ENCODE data around the gene TDRD6. TPM values are rescaled to one million over a fixed set of nuclear protein-coding genes. Genes with fewer than 3 reads are reported as not detected.
A peak's percentile ranks its signal among the peaks of the same experiment; 100 is the strongest.

TDRD6 gene
- total RNA-seq, 1 experiment from 2014 or later = not detected

- intact Hi-C loops (cut with micrococcal nuclease; ENCODE audit: unreplicated experiment) = no loop called here
- Histone ChIP-seq H3K9me3 (ENCODE audit: low read depth, low read length, poor library complexity, severe bottlenecking) (no peaks in the 10 kb centered on the region), H3K4me3 (ENCODE audit: low read depth, low read length, poor library complexity, severe bottlenecking) (no peak overlapping the region), H3K27me3 (replicated peaks; ENCODE audit: insufficient read depth, low read depth, low read length, poor library complexity) (peaks cover 13% of the 10 kb centered on the region), H3K36me3 (ENCODE audit: insufficient read depth, low read length, poor library complexity, severe bottlenecking) (no peaks in the 10 kb centered on the region), H3K4me1 (ENCODE audit: insufficient read depth, low read length, poor library complexity, severe bottlenecking) (no peaks in the 10 kb centered on the region), H3K27ac (ENCODE audit: low read depth, low read length, poor library complexity, severe bottlenecking) (no peak overlapping the region)
- POLR2A ChIA-PET (ENCODE audit: low non-redundant PET) = no interaction called here
- CTCF ChIA-PET = no interaction called here
- no peak for TF ChIP-seq CTCF (conservative IDR thresholded peaks at IDR 0.05; ENCODE audit: low read depth, low read length)
- TF ChIP-seq EZH2 (IDR thresholded peaks at IDR 0.05; ENCODE audit: borderline replicate concordance, low read depth, low read length, poor library complexity, severe bottlenecking) = no peak
- BruUV-seq (replicated peaks) = no TSS peak
- DNase-seq (ENCODE audit: low spot score) = no peak
These were observed 20.3 kb upstream of the TDRD6 start for GRCh38 chr6:46667377-46667776.

GRCh38 chr6:46674410-46674809 is 13.3 kb upstream of the TDRD6 start:
- TF ChIP-seq CTCF (conservative IDR thresholded peaks at IDR 0.05; ENCODE audit: low read depth, low read length) (no peak), EZH2 (IDR thresholded peaks at IDR 0.05; ENCODE audit: borderline replicate concordance, low read depth, low read length, poor library complexity, severe bottlenecking) (no peak)
- ChIA-PET POLR2A (ENCODE audit: low non-redundant PET) (no interaction called here), CTCF (no interaction called here)
- no peak for DNase-seq (ENCODE audit: low spot score)
- Histone ChIP-seq H3K9me3 (ENCODE audit: low read depth, low read length, poor library complexity, severe bottlenecking) (no peaks in the 10 kb centered on the region), H3K4me3 (ENCODE audit: low read depth, low read length, poor library complexity, severe bottlenecking) (no peak overlapping the region), H3K4me1 (ENCODE audit: insufficient read depth, low read length, poor library complexity, severe bottlenecking) (no peaks in the 10 kb centered on the region), H3K36me3 (ENCODE audit: insufficient read depth, low read length, poor library complexity, severe bottlenecking) (no peaks in the 10 kb centered on the region), H3K27me3 (replicated peaks; ENCODE audit: insufficient read depth, low read depth, low read length, poor library complexity) (peaks cover 6% of the 10 kb centered on the region), H3K27ac (ENCODE audit: low read depth, low read length, poor library complexity, severe bottlenecking) (no peak overlapping the region)
- intact Hi-C loops (cut with micrococcal nuclease; ENCODE audit: unreplicated experiment) = no loop called here
- no TSS peak for BruUV-seq (replicated peaks)

- intact Hi-C loops (cut with micrococcal nuclease; ENCODE audit: unreplicated experiment) = no loop called here
- CTCF ChIA-PET = no interaction called here
- BruUV-seq (replicated peaks) = no TSS peak
These were observed 10.9 kb upstream of the TDRD6 start for GRCh38 chr6:46676604-46677313.

GRCh38 chr6:46677314-46677654 is 10.4 kb upstream of the TDRD6 start:
- Histone ChIP-seq H3K4me3 (ENCODE audit: low read depth, low read length, poor library complexity, severe bottlenecking) (no peak overlapping the region), H3K4me1 (ENCODE audit: insufficient read depth, low read length, poor library complexity, severe bottlenecking) (no peaks in the 10 kb centered on the region), H3K36me3 (ENCODE audit: insufficient read depth, low read length, poor library complexity, severe bottlenecking) (no peaks in the 10 kb centered on the region), H3K27me3 (replicated peaks; ENCODE audit: insufficient read depth, low read depth, low read length, poor library complexity) (peaks cover 14% of the 10 kb centered on the region), H3K9me3 (ENCODE audit: low read depth, low read length, poor library complexity, severe bottlenecking) (no peaks in the 10 kb centered on the region), H3K27ac (ENCODE audit: low read depth, low read length, poor library complexity, severe bottlenecking) (no peak overlapping the region)
- ChIA-PET CTCF (no interaction called here), POLR2A (ENCODE audit: low non-redundant PET) (no interaction called here)
- no peak for TF ChIP-seq EZH2 (IDR thresholded peaks at IDR 0.05; ENCODE audit: borderline replicate concordance, low read depth, low read length, poor library complexity, severe bottlenecking)
- peak; percentile 48 for TF ChIP-seq CTCF (conservative IDR thresholded peaks at IDR 0.05; ENCODE audit: low read depth, low read length)
- peak; percentile 8 for DNase-seq (ENCODE audit: low spot score)
- intact Hi-C loops (cut with micrococcal nuclease; ENCODE audit: unreplicated experiment) = no loop called here
- no TSS peak for BruUV-seq (replicated peaks)

More at GRCh38 chr6:46676604-46677313, 10.9 kb upstream of the TDRD6 start:
- DNase-seq (ENCODE audit: low spot score) = no peak
- no peaks in the 10 kb centered on the region for H3K4me1 ChIP-seq (ENCODE audit: insufficient read depth, low read length, poor library complexity, severe bottlenecking)
- no peak overlapping the region for H3K27ac ChIP-seq (ENCODE audit: low read depth, low read length, poor library complexity, severe bottlenecking)
- peaks cover 9% of the 10 kb centered on the region for H3K27me3 ChIP-seq (replicated peaks; ENCODE audit: insufficient read depth, low read depth, low read length, poor library complexity)
- POLR2A ChIA-PET (ENCODE audit: low non-redundant PET) = no interaction called here
- no peak overlapping the region for H3K4me3 ChIP-seq (ENCODE audit: low read depth, low read length, poor library complexity, severe bottlenecking)
- no peaks in the 10 kb centered on the region for H3K36me3 ChIP-seq (ENCODE audit: insufficient read depth, low read length, poor library complexity, severe bottlenecking)
- H3K9me3 ChIP-seq (ENCODE audit: low read depth, low read length, poor library complexity, severe bottlenecking) = no peaks in the 10 kb centered on the region
- no peak for TF ChIP-seq EZH2 (IDR thresholded peaks at IDR 0.05; ENCODE audit: borderline replicate concordance, low read depth, low read length, poor library complexity, severe bottlenecking)

Data from A673 (cell line).